ENCODE measurements around the gene C16orf86. TPM values are rescaled to one million over a fixed set of nuclear protein-coding genes. Genes with fewer than 3 reads are reported as not detected.

C16orf86 gene
- total RNA-seq, 2 donors from 2014 or later, result 1.5 to 1.8 TPM

DNA sequence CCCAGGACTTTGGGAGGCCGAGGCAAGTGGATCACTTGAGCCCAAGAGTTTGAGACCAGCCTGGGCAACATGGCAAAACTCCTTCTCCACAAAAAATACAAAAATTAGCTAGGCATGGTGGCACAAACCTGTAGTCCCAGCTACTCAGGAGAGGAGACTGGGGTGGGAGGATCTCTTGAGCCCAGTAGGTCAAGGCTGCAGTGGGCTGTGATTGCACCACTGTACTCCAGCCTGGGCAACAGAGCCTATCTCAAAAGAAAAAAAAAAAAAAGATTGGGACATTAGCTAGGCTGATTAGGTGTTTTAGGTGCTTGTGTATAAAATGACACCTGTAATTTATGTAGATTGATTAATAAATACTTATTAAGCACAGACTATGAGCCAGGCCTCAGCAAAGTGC is 42.4 kb downstream of the C16orf86 start:
- H3K4me1 Mint-ChIP-seq, result peaks cover 14% of the 10 kb centered on the region
- H3K9me3 Mint-ChIP-seq, result no peaks in the 10 kb centered on the region
- no peaks in the 10 kb centered on the region for H3K27me3 Mint-ChIP-seq
- no peak overlapping the region for H3K4me3 Mint-ChIP-seq
- no peak overlapping the region for H3K27ac Mint-ChIP-seq
- ATAC-seq (replicated peaks), result no peak
- H3K36me3 Mint-ChIP-seq (ENCODE audit: low read depth), result no peaks in the 10 kb centered on the region

DNA sequence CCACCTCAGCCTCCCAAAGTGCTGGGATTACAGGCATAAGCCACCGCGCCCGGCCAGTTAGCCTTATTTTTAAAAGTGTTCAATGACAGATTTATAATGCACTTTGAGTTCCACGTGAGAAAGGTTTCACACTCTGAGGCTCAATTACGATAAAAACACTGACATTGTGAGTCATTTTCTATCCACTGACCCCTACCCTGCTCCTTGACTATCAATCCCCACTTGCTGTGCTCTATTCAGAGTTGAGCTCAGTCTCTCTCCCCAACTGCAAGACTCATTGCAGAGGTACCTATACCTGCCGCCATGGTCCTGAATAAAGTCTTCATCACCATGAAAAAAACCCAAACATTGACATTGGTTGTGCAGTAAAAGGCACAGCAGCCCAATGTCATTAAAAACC is 44.0 kb downstream of the C16orf86 start:
- H3K27me3 Mint-ChIP-seq, result no peaks in the 10 kb centered on the region
- H3K36me3 Mint-ChIP-seq (ENCODE audit: low read depth), result no peaks in the 10 kb centered on the region
- peaks cover 8% of the 10 kb centered on the region for H3K4me1 Mint-ChIP-seq
- no peak for ATAC-seq (replicated peaks)
- H3K27ac Mint-ChIP-seq, result no peak overlapping the region
- H3K9me3 Mint-ChIP-seq, result no peaks in the 10 kb centered on the region
- no peak overlapping the region for H3K4me3 Mint-ChIP-seq

DNA sequence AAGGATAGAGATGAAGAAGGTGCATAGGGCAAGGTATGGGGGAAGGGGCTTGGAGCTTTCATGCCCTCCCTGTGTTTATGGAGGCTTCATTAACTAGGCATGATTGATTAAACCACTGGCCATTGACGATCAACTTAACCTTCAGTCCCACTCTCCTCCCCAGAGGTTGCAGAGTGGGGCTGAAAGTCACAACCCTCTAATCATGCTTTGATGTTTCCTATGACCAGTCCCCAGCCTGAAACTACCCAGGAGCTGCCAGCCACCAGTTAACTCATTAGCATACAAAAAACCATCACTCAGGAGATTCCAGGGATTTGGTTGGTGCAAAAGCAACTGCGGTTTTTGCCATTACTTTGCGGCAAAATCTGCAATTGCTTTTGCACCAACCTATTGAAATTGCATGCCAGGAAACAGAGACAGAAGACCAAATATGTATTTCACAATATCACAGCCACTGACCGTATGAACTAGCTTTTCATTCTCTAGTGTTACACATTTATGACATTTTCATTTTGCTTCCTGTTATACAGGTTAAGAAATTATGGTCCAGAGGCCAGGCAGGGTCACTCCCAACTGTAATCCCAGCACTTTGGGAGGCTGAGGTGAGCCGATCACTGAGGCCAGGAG is 47.1 kb downstream of the C16orf86 start:
- Mint-ChIP-seq H3K4me1 (peaks cover 20% of the 10 kb centered on the region), H3K9me3 (no peaks in the 10 kb centered on the region), H3K27ac (peak overlapping the region; percentile 22), H3K27me3 (no peaks in the 10 kb centered on the region), H3K36me3 (ENCODE audit: low read depth) (peaks cover 8% of the 10 kb centered on the region), H3K4me3 (no peak overlapping the region)
- ATAC-seq (replicated peaks), result no peak

DNA sequence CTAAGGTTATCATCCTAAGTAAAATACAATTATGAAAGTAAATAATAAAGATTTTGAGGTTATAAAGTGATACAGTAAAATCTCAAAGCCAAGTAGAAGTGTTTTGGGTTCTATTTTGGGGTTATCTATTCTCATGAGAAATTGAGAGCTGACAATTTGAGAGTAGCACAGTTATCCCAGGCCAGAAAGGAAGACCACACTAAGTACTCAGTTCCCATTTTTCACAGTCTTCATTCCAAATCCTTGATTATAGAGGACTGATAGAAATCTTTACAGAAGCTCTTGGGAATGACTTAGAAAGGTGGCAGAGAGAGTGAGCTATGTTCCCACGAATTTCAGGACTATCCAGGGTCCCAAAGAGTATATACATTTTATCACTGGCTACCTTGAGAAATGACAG is 47.9 kb downstream of the C16orf86 start:
- no peak for ATAC-seq (replicated peaks)
- H3K27ac Mint-ChIP-seq, result no peak overlapping the region
- peaks cover 8% of the 10 kb centered on the region for H3K36me3 Mint-ChIP-seq (ENCODE audit: low read depth)
- H3K4me3 Mint-ChIP-seq, result no peak overlapping the region
- H3K27me3 Mint-ChIP-seq, result no peaks in the 10 kb centered on the region
- peaks cover 20% of the 10 kb centered on the region for H3K4me1 Mint-ChIP-seq
- no peaks in the 10 kb centered on the region for H3K9me3 Mint-ChIP-seq

DNA sequence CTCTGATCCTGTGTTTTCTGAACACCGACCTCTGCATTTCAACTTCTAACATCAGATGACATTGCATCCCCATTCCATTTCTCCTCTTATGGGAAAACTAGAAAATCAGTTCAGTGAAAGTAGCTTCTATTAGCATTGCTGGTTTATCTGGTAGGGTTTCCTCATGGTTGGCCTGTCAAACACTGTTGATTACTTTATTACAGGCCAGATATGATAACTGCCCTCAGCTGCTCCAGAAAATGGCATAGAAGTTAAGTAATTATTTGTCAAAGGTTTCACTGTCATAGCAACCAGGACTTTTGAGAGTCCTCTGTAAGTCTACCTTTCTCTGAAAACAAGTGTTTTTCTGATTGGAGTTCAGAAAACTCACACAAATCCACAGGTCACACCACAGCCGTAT is 49.5 kb downstream of the C16orf86 start:
- H3K27me3 Mint-ChIP-seq, result no peaks in the 10 kb centered on the region
- H3K27ac Mint-ChIP-seq, result no peak overlapping the region
- ATAC-seq (replicated peaks), result no peak
- no peaks in the 10 kb centered on the region for H3K9me3 Mint-ChIP-seq
- H3K4me3 Mint-ChIP-seq, result no peak overlapping the region
- H3K4me1 Mint-ChIP-seq, result peaks cover 20% of the 10 kb centered on the region
- peaks cover 8% of the 10 kb centered on the region for H3K36me3 Mint-ChIP-seq (ENCODE audit: low read depth)

Other genes starting within 250 kb of the C16orf86 start
- 1 to 10 TPM in 1 of 2 donors, under 1 TPM in 1; 0.21 to 1.4 TPM for gene HSD11B2, start 235.7 kb upstream of the C16orf86 start, total RNA-seq
- 10 to 100 TPM; 20.6 to 42.1 TPM for gene ATP6V0D1, start 185.7 kb upstream of the C16orf86 start, total RNA-seq
- gene AGRP, start 183.3 kb upstream of the C16orf86 start, total RNA-seq, result not detected
- gene RIPOR1, start 138.0 kb upstream of the C16orf86 start, total RNA-seq, result 10 to 100 TPM; 30.4 to 57.0 TPM
- gene CTCF, start 104.3 kb upstream of the C16orf86 start, total RNA-seq, result 10 to 100 TPM; 41.2 to 49.4 TPM
- gene CARMIL2, start 21.7 kb upstream of the C16orf86 start, total RNA-seq, result 100 to 1,000 TPM; 134 to 169 TPM
- gene ACD, start 6.6 kb upstream of the C16orf86 start, total RNA-seq, result 10 to 100 TPM; 37.5 to 63.4 TPM
- 10 to 100 TPM; 10.7 to 16.5 TPM for gene PARD6A, start 5.9 kb upstream of the C16orf86 start, total RNA-seq
- gene ENKD1, start 64 bp upstream of the C16orf86 start, total RNA-seq, result 1 to 10 TPM; 9.1 to 9.4 TPM
- gene GFOD2, start 52.5 kb downstream of the C16orf86 start, total RNA-seq, result 10 to 100 TPM; 13.8 to 20.9 TPM
- gene RANBP10, start 139.7 kb downstream of the C16orf86 start, total RNA-seq, result 10 to 100 TPM; 18.4 to 21.0 TPM
- under 1 TPM in 1 of 2 donors, not detected in 1; 0.26 TPM for gene TSNAXIP1, start 140.1 kb downstream of the C16orf86 start, total RNA-seq
- gene THAP11, start 175.5 kb downstream of the C16orf86 start, total RNA-seq, result 10 to 100 TPM; 29.9 to 51.6 TPM
- gene NUTF2, start 180.1 kb downstream of the C16orf86 start, total RNA-seq, result 100 to 1,000 TPM in 1 of 2 donors, 10 to 100 TPM in 1; 82.9 to 175 TPM
- gene CENPT, start 180.9 kb downstream of the C16orf86 start, total RNA-seq, result 10 to 100 TPM; 61.4 to 64.2 TPM
- 100 to 1,000 TPM; 101 to 137 TPM for gene EDC4, start 206.2 kb downstream of the C16orf86 start, total RNA-seq
- 1 to 10 TPM in 1 of 2 donors, not detected in 1; 1.2 TPM for gene NRN1L, start 218.1 kb downstream of the C16orf86 start, total RNA-seq
- 10 to 100 TPM in 1 of 2 donors, 1 to 10 TPM in 1; 7.5 to 11.8 TPM for gene PSKH1, start 226.4 kb downstream of the C16orf86 start, total RNA-seq